GM12878 (cell line): ENCODE data around the gene RBL2. TPM values are rescaled to one million over a fixed set of nuclear protein-coding genes. Genes with fewer than 3 reads are reported as not detected.
A peak's percentile ranks its signal among the peaks of the same experiment; 100 is the strongest.

Experiments used
- ATAC-seq: fragments of 200-7000 bp; cut with Tn5 transposase; 3 replicates; pipeline ENCODE4 v1.9.1; 2020; ENCODE audit warnings: mild to moderate bottlenecking, moderate library complexity
- BruUV-seq: library from RNA; stranded (reverse); fragments of 400-500 nt; replicated peaks from 2 replicates; lab custom pipeline; 2021; lab: Mats Ljungman, UMichigan
- CTCF ChIA-PET: fragments of 300-600 bp; sonication (Branson Sonifier 250); formaldehyde crosslinking; extraction: SDS; loops from one replicate; lab custom pipeline; 2021; ENCODE audit warnings: inconsistent platforms; lab: Yijun Ruan, JAX
- POLR2A ChIA-PET: fragments of 350-600 bp; formaldehyde crosslinking; extraction: SDS; loops from one replicate; lab custom pipeline; 2021; ENCODE audit warnings: inconsistent platforms; lab: Charles Lee
- RAD21 ChIA-PET: fragments of 300-600 bp; sonication (Branson Sonifier 250); formaldehyde crosslinking; loops from one replicate; lab custom pipeline; 2023; ENCODE audit warnings: antibody characterized with exemption; ENCODE audit not compliant: unreplicated experiment; lab: Charles Lee
- SMC1A ChIA-PET: fragments of 300-600 bp; sonication (Branson Sonifier 250); formaldehyde crosslinking; loops from one replicate; lab custom pipeline; 2023; ENCODE audit not compliant: unreplicated experiment, uncharacterized antibody; lab: Charles Lee
- DNase-seq: peaks from one replicate; pipeline ENCODE4 v3.0.0-alpha.2; 2011; ENCODE audit warnings: low read depth, low spot score
- FAIRE-seq: peaks from 3 replicates; lab custom pipeline; 2011; peaks lifted over from hg19 to GRCh38; lab: Jason Lieb, UNC
- H2AFZ ChIP-seq: 2 replicates; pipeline ENCODE4 v1.6.0; 2011; ENCODE audit warnings: low read depth, low read length, control low read depth; ENCODE audit not compliant: control insufficient read depth
- H3K27ac ChIP-seq: 2 replicates; pipeline ENCODE4 v1.5.1; 2011; ENCODE audit warnings: control low read depth; ENCODE audit not compliant: control insufficient read depth, insufficient read depth
- H3K27me3 ChIP-seq, 2 experiments: replicated peaks in 1 of 2; 2 replicates each; pipeline versions ENCODE4 v1.6.0 to v1.6.1; 2011; ENCODE audit warnings: low read length in 1 of 2; ENCODE audit not compliant: control insufficient read depth in 2 of 2, insufficient read depth in 2 of 2
- H3K36me3 ChIP-seq, 2 experiments: 2 replicates each; pipeline ENCODE4 v1.5.1; 2011; ENCODE audit warnings: low read length in 1 of 2; ENCODE audit not compliant: control insufficient read depth in 2 of 2, insufficient read depth in 2 of 2
- H3K4me1 ChIP-seq: 2 replicates; pipeline ENCODE4 v1.6.1; 2011; ENCODE audit warnings: mild to moderate bottlenecking, low read length, moderate library complexity, mixed read lengths; ENCODE audit not compliant: control insufficient read depth, insufficient read depth
- H3K4me2 ChIP-seq: 2 replicates; pipeline ENCODE4 v1.6.0; 2011; ENCODE audit warnings: control low read depth; ENCODE audit not compliant: control insufficient read depth, insufficient read depth
- H3K4me3 ChIP-seq: fragments of 200-600 bp; sonication (generic); 2 replicates; pipeline ENCODE4 v1.5.1; 2016
- H3K79me2 ChIP-seq: 2 replicates; pipeline ENCODE4 v1.6.0; 2011; ENCODE audit warnings: low read length; ENCODE audit not compliant: control insufficient read depth, insufficient read depth
- H3K9ac ChIP-seq: 2 replicates; pipeline ENCODE4 v1.8.0; 2011; ENCODE audit warnings: low read length, control low read depth, mixed read lengths; ENCODE audit not compliant: control insufficient read depth, insufficient read depth
- H3K9me3 ChIP-seq: replicated peaks from 3 replicates; pipeline ENCODE4 v1.5.1; 2011; ENCODE audit warnings: mild to moderate bottlenecking, low read length; ENCODE audit not compliant: control insufficient read depth, insufficient read depth
- H4K20me1 ChIP-seq: 2 replicates; pipeline ENCODE4 v1.6.0; 2011; ENCODE audit not compliant: control insufficient read depth, insufficient read depth
- ATF7 ChIP-seq: fragments of 450-650 bp; IDR thresholded peaks from 2 replicates; pipeline ENCODE4 v1.6.1; 2016; ENCODE audit warnings: low read depth, mild to moderate bottlenecking
- BCLAF1 ChIP-seq: fragments of 450-650 bp; IDR thresholded peaks from 2 replicates; pipeline ENCODE4 v1.6.1; 2017; ENCODE audit warnings: antibody characterized with exemption, mild to moderate bottlenecking, moderate library complexity
- CEBPB ChIP-seq, 2 experiments: fragments of 150-350 bp in 1 of 2; IDR thresholded peaks; 2 replicates each; pipeline ENCODE4 v1.6.1; 2012 to 2014; ENCODE audit warnings: low read depth in 2 of 2, low read length in 2 of 2, borderline replicate concordance in 1 of 2, inconsistent platforms in 1 of 2
- CEBPZ ChIP-seq: fragments of 150-350 bp; IDR thresholded peaks from 2 replicates; pipeline ENCODE4 v1.6.1; 2016; ENCODE audit warnings: low read depth, low read length
- ETV6 ChIP-seq, 2 experiments: fragments of 450-650 bp in 1 of 2; IDR thresholded peaks in 1 of 2; conservative IDR thresholded peaks in 1 of 2; 2 replicates each; pipeline ENCODE4 v1.6.1; 2014; ENCODE audit warnings: antibody characterized with exemption in 1 of 2, borderline replicate concordance in 1 of 2, low read depth in 1 of 2, mild to moderate bottlenecking in 1 of 2, moderate library complexity in 1 of 2
- JUNB ChIP-seq: IDR thresholded peaks from 2 replicates; pipeline ENCODE4 v1.6.1; 2016; ENCODE audit warnings: antibody characterized with exemption, mild to moderate bottlenecking
- MYB ChIP-seq: fragments of 150-350 bp; IDR thresholded peaks from 2 replicates; pipeline ENCODE4 v1.6.1; 2014; ENCODE audit warnings: mild to moderate bottlenecking, low read depth, low read length, borderline replicate concordance
- NR2C2 ChIP-seq: IDR thresholded peaks from 2 replicates; pipeline ENCODE4 v1.6.1; 2011; ENCODE audit warnings: borderline replicate concordance, low read depth; ENCODE audit not compliant: control insufficient read depth, insufficient read length
- RAD21 ChIP-seq: IDR thresholded peaks from 2 replicates; pipeline ENCODE4 v1.6.1; 2011; ENCODE audit warnings: mild to moderate bottlenecking, low read depth, low read length, moderate library complexity; ENCODE audit not compliant: insufficient read depth
- SMAD1 ChIP-seq: fragments of 450-650 bp; IDR thresholded peaks from 2 replicates; pipeline ENCODE4 v1.6.1; 2018; ENCODE audit warnings: mild to moderate bottlenecking, low read depth; ENCODE audit not compliant: partially characterized antibody
- SREBF1 ChIP-seq: IDR thresholded peaks from 2 replicates; pipeline ENCODE4 v1.6.1; 2012; ENCODE audit warnings: mild to moderate bottlenecking, low read length
- SUPT20H ChIP-seq: IDR thresholded peaks from 2 replicates; pipeline ENCODE4 v1.6.1; 2011; ENCODE audit warnings: low read depth, mild to moderate bottlenecking, low read length, moderate library complexity, borderline replicate concordance; ENCODE audit not compliant: control insufficient read depth
- TCF12 ChIP-seq: IDR thresholded peaks from 2 replicates; pipeline ENCODE4 v1.6.1; 2011; ENCODE audit warnings: low read depth, mild to moderate bottlenecking, low read length
- TCF7 ChIP-seq: IDR thresholded peaks from 2 replicates; pipeline ENCODE4 v1.6.1; 2014; ENCODE audit warnings: antibody characterized with exemption, borderline replicate concordance
- ZNF217 ChIP-seq: fragments of 450-650 bp; IDR thresholded peaks from 2 replicates; pipeline ENCODE4 v1.6.1; 2017; ENCODE audit warnings: antibody characterized with exemption, mild to moderate bottlenecking
- WGBS: methylation state at CpG from one replicate; pipeline ENCODE4 v1.1.6; 2016; ENCODE audit warnings: low lambda C conversion rate; ENCODE audit not compliant: insufficient replicate concordance, insufficient coverage; ENCODE audit errors: missing lambda C conversion rate; 5-methylcytosine and 5-hydroxymethylcytosine counted together
- in situ Hi-C: fragments of 300-500 bp; cut with MboI; formaldehyde crosslinking; loops from 9 replicates; pipeline ENCODE4 v1.14.3; 2018; ENCODE audit warnings: mixed read lengths
- intact Hi-C: fragments of 100-400 bp; cut with micrococcal nuclease; formaldehyde crosslinking; loops from one replicate; pipeline ENCODE4 v1.14.2; 2022; ENCODE audit not compliant: unreplicated experiment
- polyA plus RNA-seq, 11 experiments: library from polyadenylated mRNA; depleted of rRNA in 4 of 11; unstranded in 6 of 11; stranded (reverse) in 5 of 11; fragments of >200 nt; fragmentation: Nextera tagmentation in 4 of 11; fragmentation: Illumina TruSeq in 1 of 11; extraction: Ambion mirVana in 4 of 11; extraction: Trizol in 1 of 11; gene quantifications; 1 replicate in 1 of 11; 2 replicates in 10 of 11; pipeline versions ENCODE4 v1.2.1 to v1.2.3, GENCODE V29; 2011 to 2016; ENCODE audit warnings: inconsistent platforms in 2 of 11, missing spikeins in 2 of 11, low read depth in 1 of 11
- total RNA-seq, 4 experiments: library from RNA; depleted of rRNA in 3 of 4; stranded (reverse); fragments of >200 nt in 3 of 4; fragmentation: Illumina TruSeq in 1 of 4; extraction: Trizol in 1 of 4; gene quantifications; 2 replicates each; pipeline versions ENCODE4 v1.2.1 to v1.2.3, GENCODE V29; 2013 to 2021
- TF ChIP-seq, protein P1 (sequence below): IDR thresholded peaks from 2 replicates; pipeline ENCODE4 v1.6.1; 2011; ENCODE audit warnings: borderline replicate concordance, low read depth, mild to moderate bottlenecking, moderate library complexity, mixed read lengths, low read length; ENCODE audit not compliant: insufficient read depth; ENCODE audit errors: extremely low read length

RBL2 gene
- total and polyA plus RNA-seq, 10 of the 15 experiments (the other 5 are each of a cell fraction or from before 2014, with no cell fraction given) = 10.0 to 107 (median 39.0) TPM

DNA sequence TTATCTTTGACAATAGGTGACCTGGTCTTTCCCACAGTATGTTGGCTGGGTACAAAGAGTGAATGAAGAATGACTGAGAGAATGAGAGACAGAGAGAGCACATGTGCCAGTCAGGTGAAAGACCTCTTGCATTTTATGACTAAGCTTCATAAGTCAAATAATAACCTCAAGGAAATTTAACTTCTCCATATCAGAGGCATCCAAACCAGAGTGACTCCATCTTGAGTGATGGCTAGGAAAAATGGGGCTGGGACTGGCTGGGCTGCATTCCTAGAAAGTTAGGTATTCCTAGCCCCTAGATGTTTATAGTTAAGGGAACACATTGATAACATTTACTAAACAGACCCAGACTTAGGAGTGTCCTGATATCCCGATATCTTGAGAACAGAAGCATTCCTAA, 3.9 kb upstream of the RBL2 start (continued):
- TF ChIP-seq, protein P1, sequence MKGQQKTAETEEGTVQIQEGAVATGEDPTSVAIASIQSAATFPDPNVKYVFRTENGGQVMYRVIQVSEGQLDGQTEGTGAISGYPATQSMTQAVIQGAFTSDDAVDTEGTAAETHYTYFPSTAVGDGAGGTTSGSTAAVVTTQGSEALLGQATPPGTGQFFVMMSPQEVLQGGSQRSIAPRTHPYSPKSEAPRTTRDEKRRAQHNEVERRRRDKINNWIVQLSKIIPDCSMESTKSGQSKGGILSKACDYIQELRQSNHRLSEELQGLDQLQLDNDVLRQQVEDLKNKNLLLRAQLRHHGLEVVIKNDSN = no peak
- no peak for TF ChIP-seq JUNB
- TF ChIP-seq MYB = no peak
- no peak for TF ChIP-seq SREBF1
- TF ChIP-seq TCF12 = no peak
- TF ChIP-seq TCF7 = no peak
- TF ChIP-seq ZNF217 = no peak
- no peak for TF ChIP-seq ETV6 (conservative IDR thresholded peaks at IDR 0.05 in 1 of 2, IDR thresholded peaks at IDR 0.05 in 1 of 2; ENCODE audit: borderline replicate concordance in 1 of 2, low read depth in 1 of 2)
- TF ChIP-seq NR2C2 = no peak

GRCh38 chr16:53433509-53433908, 762 bp upstream of the RBL2 start:
- peak overlapping the region; percentile 72 for H2AFZ ChIP-seq
- peak overlapping the region; percentile 89; the same call in 1 of the 2 replicates for H3K4me3 ChIP-seq
- no peaks in the 10 kb centered on the region for H3K27me3 ChIP-seq
- ATAC-seq (no peak), DNase-seq (no peak), FAIRE-seq (no peak)
- RAD21 ChIA-PET = interaction anchor here (3.9 kb wide), 1 partner anchor 70 kb away, joined by 20 read pairs; the partner anchor contains the start of gene AKTIP
- intact Hi-C loops (no loop called here), in situ Hi-C loops (no loop called here)
- POLR2A ChIA-PET = interaction anchor here (0.9 to 3.6 kb wide), 4 partner anchors 20 to 245 kb away, joined by 3 to 13 read pairs (median 4); partner anchors contain the start of gene AKTIP
- H3K79me2 ChIP-seq = peaks cover 36% of the 10 kb centered on the region
- H3K27ac ChIP-seq = no peak overlapping the region
- no peak overlapping the region for H3K9ac ChIP-seq
- no peaks in the 10 kb centered on the region for H3K9me3 ChIP-seq
- SMC1A ChIA-PET = interaction anchor here (0.6 to 1.9 kb wide), 3 partner anchors 25 to 79 kb away, joined by 3 to 4 read pairs (median 3); no protein-coding TSS in a partner anchor
- no peaks in the 10 kb centered on the region for H3K36me3 ChIP-seq
- no TSS peak for BruUV-seq
- no peak overlapping the region; the same call in 1 of the 2 replicates for H3K4me2 ChIP-seq
- WGBS = 93% methylated on average over 7 of the region's 7 CpGs
- CTCF ChIA-PET = no interaction called here
- H3K4me1 ChIP-seq = no peaks in the 10 kb centered on the region
- H4K20me1 ChIP-seq = no peaks in the 10 kb centered on the region
- TF ChIP-seq CEBPZ (no peak), SUPT20H (no peak), ATF7 (no peak), SMAD1 (no peak), CEBPB (IDR thresholded peaks at IDR 0.05; ENCODE audit: borderline replicate concordance in 1 of 2, low read depth in 2 of 2, low read length in 2 of 2) (no peak), BCLAF1 (no peak), RAD21 (no peak)
